K562 (cell line): Measurements from ENCODE around the gene SMU1.

Source experiments
- CTCF ChIP-seq, 3 experiments: IDR thresholded peaks in 2 of 3; conservative IDR thresholded peaks in 1 of 3; 2 replicates each; pipeline ENCODE4 v1.5.1; 2011 to 2012; ENCODE audit warnings: low read length in 3 of 3, mild to moderate bottlenecking in 3 of 3, control low read depth in 2 of 3, improper control_type of control experiment in 1 of 3, inconsistent platforms in 1 of 3, low read depth in 1 of 3, mixed read lengths in 1 of 3, moderate library complexity in 1 of 3; ENCODE audit not compliant: insufficient read depth in 2 of 3
- NFIC ChIP-seq: fragments of 450-650 bp; IDR thresholded peaks from 2 replicates; pipeline ENCODE4 v1.6.1; 2017; ENCODE audit warnings: mild to moderate bottlenecking, inconsistent platforms

GRCh38 chr9:33019797-33020196 lies 56.7 kb downstream of the SMU1 start:
- TF ChIP-seq CTCF (IDR thresholded peaks at IDR 0.05 in 2 of 3, conservative IDR thresholded peaks at IDR 0.05 in 1 of 3; ENCODE audit: insufficient read depth in 2 of 3, low read depth in 1 of 3, low read length in 3 of 3) (no peak), NFIC (no peak)
